DND-41 (cell line): Measurements from ENCODE around the gene SEMA3E.

Experiments
- EZH2 ChIP-seq: IDR thresholded peaks from 3 replicates; pipeline ENCODE4 v1.6.1; 2012; ENCODE audit warnings: borderline replicate concordance, low read depth, mild to moderate bottlenecking, moderate library complexity, low read length, inconsistent platforms; ENCODE audit not compliant: severe bottlenecking
- TF ChIP-seq, protein P1 (sequence below): IDR thresholded peaks from 2 replicates; pipeline ENCODE4 v1.5.1; 2012; ENCODE audit warnings: borderline replicate concordance, low read length, moderate library complexity, mild to moderate bottlenecking; ENCODE audit not compliant: poor library complexity, severe bottlenecking; ENCODE audit errors: extremely low read depth

DNA sequence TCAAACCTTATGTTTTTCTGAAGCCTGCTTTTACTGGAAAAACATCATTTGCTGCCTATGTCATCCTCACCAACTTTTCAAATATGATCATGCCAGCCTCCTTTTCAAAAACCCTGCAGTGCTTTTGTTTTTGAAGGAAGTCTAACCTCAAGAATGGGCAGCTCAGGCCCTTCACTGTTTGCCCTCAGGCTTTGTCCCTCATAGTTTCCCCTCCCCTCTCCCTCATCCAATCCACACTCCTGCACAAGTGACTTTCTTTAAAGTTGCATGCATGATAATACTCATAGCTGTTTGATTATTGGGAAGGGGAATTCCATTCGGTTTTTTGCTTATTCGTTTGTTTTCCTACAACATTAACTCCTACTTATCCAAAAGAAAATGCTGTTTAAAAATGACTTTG is 219.4 kb downstream of the SEMA3E start:
- TF ChIP-seq, protein P1, sequence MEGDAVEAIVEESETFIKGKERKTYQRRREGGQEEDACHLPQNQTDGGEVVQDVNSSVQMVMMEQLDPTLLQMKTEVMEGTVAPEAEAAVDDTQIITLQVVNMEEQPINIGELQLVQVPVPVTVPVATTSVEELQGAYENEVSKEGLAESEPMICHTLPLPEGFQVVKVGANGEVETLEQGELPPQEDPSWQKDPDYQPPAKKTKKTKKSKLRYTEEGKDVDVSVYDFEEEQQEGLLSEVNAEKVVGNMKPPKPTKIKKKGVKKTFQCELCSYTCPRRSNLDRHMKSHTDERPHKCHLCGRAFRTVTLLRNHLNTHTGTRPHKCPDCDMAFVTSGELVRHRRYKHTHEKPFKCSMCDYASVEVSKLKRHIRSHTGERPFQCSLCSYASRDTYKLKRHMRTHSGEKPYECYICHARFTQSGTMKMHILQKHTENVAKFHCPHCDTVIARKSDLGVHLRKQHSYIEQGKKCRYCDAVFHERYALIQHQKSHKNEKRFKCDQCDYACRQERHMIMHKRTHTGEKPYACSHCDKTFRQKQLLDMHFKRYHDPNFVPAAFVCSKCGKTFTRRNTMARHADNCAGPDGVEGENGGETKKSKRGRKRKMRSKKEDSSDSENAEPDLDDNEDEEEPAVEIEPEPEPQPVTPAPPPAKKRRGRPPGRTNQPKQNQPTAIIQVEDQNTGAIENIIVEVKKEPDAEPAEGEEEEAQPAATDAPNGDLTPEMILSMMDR = no peak
- no peak for TF ChIP-seq EZH2
